Nucleus accumbens (tissue), 56 donors: ENCODE data around the gene NREP.
"Not testable (repeated sequence)": the region's sequence is repeated elsewhere in the genome, so short reads cannot be mapped to it uniquely, and the experiment has no call there.

Source experiments
- DNase-seq, 56 donors: peaks; one replicate each; lab custom pipeline; 2025; lab: John Stamatoyannopoulos, UW

Gene NREP

DNA sequence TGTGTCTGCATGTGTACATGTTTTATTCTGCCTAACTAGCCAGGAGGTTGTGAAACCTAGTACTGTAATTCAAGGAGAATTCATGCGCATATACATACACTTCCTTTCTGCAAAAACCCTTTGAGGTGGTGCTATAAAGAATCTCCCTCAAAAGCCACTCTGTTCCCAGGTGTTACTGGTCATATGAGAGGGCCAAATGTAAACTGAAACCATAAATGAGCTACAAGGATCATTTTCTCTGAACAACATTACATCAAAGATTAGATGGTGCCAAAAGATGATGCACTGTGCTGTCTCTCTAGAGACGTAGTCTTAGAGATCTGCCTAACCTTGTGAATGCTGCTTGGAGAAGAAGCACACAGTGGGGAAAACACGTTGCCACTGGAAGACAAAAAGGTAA lies 15.7 kb downstream of the NREP start:
- DNase-seq = no peak

- DNase-seq = no peak
These were observed 17.6 kb downstream of the NREP start for GRCh38 chr5:111739416-111739815.

- DNase-seq = no peak
These were observed 18.9 kb downstream of the NREP start for GRCh38 chr5:111738118-111738517.

- no peak for DNase-seq
These were observed 19.3 kb downstream of the NREP start for GRCh38 chr5:111737716-111738115.

DNA sequence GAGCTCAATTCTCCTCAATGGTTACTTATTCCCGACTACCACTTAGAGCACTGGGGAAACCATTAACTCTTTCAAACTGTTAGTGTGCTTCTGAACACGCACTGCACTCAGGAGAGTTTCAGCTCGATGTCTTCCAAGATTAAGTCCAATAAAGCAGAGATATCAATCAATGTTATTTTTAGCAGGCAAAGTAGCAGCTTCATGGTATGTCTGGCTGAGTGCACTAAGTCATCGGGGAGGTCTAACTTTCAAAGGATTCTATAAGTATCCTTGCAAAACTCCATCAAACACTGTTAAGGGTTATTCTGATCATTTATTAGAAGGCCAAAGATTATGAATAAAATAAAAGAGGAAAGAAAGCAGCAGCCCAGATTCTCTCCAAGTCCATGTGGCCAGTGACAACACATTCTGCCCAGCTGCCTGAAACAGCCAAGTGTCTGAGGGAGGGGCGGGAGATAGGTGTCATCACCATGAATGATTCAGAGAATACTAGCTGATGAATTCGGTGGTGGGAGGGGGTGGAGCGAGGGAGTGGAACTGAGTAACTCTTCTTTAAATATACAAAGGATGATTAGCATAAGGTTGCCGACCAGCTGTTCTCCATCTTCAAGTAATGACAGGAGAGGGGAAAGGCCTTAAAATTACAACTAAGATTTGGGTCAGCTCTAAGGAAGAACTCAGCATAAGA lies 21.3 kb downstream of the NREP start:
- DNase-seq = peak in 13 of 56 donors; percentile 4 to 36 (median 13)

DNA sequence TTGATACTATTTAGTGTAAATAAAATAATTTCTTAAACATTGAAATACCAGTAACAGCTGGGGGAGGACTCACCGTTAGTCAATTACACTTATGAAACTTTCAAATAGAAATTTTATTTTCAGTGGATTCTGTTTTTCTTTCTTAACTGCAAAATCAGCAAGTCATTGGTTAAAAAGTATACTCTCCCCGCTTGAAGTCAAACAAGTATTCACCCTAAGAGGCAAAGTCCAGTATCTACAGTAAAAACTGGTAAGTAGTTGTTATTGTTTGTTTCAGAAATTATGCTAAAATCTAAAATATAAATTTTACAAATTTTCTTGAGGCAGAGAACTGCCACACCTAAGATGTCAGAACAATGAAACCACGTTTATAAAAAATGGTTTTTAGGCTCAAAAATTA lies 22.4 kb downstream of the NREP start:
- no peak for DNase-seq

- peak in 7 of 56 donors; percentile 4 to 13 (median 10) for DNase-seq
These were observed 23.0 kb downstream of the NREP start for GRCh38 chr5:111734013-111734412.

DNA sequence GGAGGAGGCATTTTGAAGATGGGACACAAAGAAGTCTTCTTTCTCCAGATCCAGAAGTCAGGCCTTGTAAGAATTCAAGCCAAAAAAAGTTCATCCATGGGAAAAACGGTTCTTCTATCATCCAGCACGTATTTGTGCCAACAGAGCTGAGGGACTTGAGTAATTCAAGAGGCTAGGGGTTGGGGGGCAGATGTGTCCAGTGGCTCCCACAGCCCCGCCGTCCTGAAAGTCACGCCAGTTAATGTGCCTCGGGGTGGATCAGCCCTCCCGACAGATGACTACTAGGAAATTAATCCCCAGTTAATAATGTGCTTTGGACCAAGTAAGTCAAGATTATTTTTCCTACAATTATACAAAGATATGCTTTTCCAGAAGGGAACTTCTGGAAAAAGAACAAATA lies 23.4 kb downstream of the NREP start:
- no peak for DNase-seq

DNA sequence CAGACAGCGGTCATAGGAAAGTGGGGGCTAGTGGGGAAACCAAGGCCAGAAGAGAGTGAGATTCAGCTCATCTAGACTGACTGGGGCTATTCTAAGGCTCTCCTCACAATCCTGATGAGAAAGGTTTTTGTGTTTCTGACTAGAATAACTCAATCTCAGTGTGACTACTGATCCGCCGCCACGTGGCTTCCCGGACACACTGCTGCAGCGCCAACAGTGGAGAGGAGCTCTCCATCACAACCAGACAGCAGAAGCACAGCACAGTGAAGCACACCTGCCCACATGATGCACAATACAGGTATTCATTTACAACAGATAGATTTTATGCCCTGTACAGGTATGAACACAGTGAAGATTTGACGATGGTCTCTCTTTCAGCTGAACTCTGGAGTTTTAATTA lies 25.4 kb downstream of the NREP start:
- peak in 2 of 56 donors; percentile 7 to 26 for DNase-seq

GRCh38 chr5:111730659-111731382 lies 26.2 kb downstream of the NREP start:
- no peak for DNase-seq

DNA sequence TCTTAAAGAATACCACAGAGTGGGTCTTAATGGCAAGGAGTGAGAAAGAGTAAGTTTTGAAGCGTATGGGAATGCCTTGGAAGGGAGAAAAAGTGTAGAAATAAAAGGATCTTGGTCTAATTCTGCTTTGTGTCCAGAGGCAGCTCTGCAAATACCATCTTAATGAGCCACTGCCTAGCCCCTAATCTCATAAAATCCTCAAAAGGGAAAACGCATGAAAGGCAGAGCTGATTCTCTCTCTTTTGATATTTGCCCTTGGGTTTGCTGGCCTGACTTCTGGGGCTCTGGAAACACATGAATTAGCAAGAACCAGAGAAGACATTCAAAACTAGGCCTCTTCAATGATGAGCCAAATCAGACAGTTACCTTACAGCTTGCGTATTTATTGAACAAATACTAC lies 28.1 kb downstream of the NREP start:
- DNase-seq = no peak

DNA sequence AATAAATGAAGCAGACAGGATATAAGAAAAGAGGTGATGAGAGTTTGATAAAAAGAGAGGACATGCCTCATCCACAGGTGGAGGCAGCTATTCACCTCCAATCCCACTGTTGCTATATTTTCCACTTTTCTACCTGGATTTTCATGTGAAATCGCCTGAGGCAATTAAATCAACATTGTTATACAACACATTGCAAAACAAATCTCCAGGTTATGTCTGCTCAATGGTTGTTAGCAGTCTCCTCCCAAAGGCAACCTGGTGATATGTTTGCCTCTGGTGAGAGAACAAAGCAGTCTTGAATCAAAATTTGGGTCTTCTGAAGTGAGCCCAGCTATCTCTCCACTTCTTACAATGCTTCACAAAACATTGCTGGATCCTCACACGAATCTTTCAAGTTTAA lies 30.0 kb downstream of the NREP start:
- no peak for DNase-seq

DNA sequence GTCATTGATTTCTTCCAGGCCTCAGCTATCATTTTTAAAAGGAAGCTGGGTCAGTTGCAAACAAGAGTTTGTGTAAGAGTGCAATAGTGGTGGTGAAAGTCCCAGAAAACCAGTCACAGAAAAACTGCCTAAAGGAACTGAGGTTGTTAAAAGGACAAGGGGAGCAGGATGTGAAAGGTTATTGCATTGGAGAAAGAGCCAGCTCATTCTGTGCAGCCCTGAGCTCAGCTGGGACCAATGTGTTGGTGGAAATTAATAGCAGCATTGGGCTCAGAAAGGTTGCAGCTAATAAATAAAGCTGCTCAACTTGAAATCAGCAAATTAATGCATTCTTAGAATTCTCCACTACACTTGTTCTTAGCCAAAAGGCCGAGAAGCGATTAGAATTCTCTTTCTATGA lies 34.9 kb downstream of the NREP start:
- no peak for DNase-seq

DNA sequence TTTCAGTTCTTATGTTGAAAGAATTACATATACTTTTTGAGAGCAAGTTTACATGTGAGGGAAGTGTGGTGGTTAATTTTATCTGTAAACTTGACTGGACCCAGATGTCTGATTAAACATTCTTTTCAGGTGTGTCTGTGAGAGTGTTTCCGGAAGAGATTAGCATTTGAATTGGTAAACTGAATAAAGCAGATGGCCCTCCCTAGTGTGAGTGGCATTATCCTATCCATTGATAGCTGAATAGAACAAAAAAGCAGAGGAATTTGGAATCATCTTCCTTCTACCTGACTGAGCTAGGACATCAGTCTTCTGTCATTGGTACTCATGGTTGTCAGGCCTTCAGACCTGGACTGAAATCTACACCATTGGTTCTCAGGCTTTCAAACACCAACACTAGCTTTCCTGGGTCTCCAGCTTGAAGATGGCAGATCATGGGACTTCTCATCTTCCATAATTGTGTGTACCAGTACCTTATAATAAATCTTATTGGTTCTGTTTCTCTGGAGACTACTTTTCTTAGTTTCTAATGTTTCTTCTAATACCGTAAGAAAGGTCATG lies 36.6 kb downstream of the NREP start:
- no peak for DNase-seq

DNA sequence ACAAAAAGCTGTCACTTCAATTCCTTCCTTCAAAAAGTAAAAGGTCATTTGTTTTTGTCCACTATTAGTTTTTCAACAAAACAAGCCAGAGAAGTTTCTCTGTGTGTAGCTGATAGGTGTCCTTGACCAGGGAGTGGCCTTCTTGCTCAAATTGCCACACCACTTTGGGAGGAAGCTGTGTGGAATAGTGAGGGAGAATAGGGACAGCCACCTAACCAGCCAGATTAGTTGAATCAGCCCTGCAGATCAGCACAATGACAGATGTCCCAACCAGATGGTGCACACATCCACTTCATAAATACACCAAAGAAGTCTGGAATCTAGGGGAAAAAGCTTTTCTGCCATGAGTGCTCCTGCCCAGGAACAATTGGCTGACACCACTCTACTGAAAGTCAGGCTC lies 37.2 kb downstream of the NREP start:
- DNase-seq = no peak

GRCh38 chr5:111716789-111717188 lies 40.2 kb downstream of the NREP start:
- not testable (repeated sequence) for DNase-seq

- DNase-seq = no peak
These were observed 49.3 kb downstream of the NREP start for GRCh38 chr5:111707630-111708164.

DNA sequence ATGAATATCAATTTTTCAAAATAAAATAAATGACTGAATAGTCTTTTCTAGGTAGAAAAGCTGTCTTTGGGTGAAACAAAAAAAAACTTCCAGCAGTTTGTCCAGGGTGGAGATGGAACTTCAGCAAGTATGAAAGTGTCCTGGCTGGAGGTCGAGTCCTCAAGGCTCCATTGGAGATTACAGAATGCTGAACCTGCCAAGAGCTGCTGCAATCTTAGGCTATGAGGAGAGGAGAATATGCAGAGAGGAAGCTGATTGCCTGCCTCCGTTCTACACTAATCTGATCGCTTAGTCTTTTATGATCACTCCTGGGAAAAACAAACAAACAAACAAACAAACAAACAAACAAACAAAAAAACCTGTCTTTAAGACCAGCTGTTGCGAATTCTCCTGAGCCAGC lies 50.6 kb downstream of the NREP start:
- DNase-seq = no peak

DNA sequence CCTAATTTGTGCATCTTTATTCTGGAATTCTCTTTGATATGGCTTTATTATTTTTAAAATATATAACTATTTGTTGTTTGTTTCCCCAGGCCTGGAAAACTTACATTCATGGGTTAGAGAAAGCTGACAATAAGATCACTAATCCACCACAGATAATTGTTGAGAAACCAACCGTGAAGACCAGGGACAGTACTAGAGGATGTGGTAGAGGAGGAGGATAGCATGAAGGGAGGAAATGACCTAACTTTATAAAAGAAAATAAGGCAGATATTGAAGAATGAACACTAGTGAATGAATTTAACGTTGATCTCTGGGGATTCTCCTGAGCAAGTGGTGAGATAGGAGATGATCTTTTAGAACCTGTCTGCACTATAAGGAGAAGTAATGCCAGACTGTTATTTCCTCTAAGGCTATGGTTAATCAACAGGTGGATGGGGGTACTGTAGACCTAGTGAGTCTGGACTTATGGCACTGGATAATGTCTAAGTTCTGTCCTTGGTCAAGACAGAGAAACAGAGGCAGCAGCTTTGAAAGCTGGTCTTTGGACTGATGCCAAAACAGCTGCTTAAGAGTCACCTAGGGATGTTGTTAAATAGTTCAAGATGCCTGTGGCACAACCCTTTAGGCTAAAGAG lies 52.4 kb downstream of the NREP start:
- DNase-seq = no peak

DNA sequence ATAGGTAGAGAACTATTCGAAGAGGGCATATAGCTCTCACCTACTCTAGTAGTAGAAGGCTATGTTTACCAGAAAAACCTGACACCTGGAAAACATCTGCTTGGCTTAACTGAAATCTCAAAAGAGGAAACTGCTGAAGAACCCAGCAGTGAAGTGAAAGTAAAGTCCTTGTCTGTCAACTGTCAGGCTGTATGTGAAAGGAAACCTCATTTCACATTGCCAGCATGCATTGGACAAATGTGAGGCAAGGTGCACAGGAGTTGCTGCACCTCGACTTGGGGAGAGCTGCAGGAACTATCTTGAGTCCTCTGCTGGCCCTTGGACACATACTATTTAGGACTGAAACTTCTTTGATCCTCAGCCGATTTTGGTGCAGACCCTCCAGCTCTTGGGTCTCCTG lies 53.3 kb downstream of the NREP start:
- DNase-seq = no peak

GRCh38 chr5:111699976-111700375 lies 57.0 kb downstream of the NREP start:
- no peak for DNase-seq
